OCI-LY3 (cell line): ENCODE data around the gene CTNNA1.

ENCODE experiments used
- EZH2phosphoT487 ChIP-seq: fragments of 200-600 bp; shearing (Covaris generic); IDR thresholded peaks from 2 replicates; pipeline ENCODE4 v1.6.1; 2018; ENCODE audit warnings: antibody characterized with exemption, mixed run types, low read depth
- TF ChIP-seq, protein P1 (sequence below): fragments of 200-600, 300-600 bp; sonication (generic); IDR thresholded peaks from 2 replicates; pipeline ENCODE4 v1.5.1; 2014; ENCODE audit warnings: antibody characterized with exemption, low read length, low read depth

DNA sequence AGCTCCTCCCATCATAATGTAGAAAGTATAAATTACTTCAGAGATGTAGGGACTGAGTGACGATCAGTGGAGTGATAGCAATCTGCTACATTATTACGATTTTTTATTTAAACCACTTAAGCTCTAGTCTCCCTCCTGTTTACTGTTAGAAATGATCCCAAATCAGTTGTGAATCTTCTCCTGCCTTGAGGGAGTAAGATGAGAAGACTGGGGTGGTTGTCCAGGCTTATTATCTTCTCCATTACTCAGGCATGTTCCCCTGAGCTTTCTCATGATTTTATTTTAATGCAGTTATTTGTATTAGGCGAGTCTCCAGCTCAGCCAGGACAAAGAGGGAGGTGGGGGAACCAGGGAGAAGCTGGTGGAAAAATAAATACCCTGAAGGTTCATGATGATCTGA lies 48.2 kb upstream of the CTNNA1 start:
- TF ChIP-seq, protein P1, sequence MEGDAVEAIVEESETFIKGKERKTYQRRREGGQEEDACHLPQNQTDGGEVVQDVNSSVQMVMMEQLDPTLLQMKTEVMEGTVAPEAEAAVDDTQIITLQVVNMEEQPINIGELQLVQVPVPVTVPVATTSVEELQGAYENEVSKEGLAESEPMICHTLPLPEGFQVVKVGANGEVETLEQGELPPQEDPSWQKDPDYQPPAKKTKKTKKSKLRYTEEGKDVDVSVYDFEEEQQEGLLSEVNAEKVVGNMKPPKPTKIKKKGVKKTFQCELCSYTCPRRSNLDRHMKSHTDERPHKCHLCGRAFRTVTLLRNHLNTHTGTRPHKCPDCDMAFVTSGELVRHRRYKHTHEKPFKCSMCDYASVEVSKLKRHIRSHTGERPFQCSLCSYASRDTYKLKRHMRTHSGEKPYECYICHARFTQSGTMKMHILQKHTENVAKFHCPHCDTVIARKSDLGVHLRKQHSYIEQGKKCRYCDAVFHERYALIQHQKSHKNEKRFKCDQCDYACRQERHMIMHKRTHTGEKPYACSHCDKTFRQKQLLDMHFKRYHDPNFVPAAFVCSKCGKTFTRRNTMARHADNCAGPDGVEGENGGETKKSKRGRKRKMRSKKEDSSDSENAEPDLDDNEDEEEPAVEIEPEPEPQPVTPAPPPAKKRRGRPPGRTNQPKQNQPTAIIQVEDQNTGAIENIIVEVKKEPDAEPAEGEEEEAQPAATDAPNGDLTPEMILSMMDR: no peak
- no peak for TF ChIP-seq EZH2phosphoT487
